ENCODE results near the gene TGFBRAP1.

GRCh38 chr2:105249181-105249580 is 80.4 kb downstream of the TGFBRAP1 start:
- TF ChIP-seq, protein P1, sequence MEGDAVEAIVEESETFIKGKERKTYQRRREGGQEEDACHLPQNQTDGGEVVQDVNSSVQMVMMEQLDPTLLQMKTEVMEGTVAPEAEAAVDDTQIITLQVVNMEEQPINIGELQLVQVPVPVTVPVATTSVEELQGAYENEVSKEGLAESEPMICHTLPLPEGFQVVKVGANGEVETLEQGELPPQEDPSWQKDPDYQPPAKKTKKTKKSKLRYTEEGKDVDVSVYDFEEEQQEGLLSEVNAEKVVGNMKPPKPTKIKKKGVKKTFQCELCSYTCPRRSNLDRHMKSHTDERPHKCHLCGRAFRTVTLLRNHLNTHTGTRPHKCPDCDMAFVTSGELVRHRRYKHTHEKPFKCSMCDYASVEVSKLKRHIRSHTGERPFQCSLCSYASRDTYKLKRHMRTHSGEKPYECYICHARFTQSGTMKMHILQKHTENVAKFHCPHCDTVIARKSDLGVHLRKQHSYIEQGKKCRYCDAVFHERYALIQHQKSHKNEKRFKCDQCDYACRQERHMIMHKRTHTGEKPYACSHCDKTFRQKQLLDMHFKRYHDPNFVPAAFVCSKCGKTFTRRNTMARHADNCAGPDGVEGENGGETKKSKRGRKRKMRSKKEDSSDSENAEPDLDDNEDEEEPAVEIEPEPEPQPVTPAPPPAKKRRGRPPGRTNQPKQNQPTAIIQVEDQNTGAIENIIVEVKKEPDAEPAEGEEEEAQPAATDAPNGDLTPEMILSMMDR (IDR thresholded peaks at IDR 0.05; ENCODE audit: low read length): no peak
- no peak for TF ChIP-seq EZH2 (optimal IDR thresholded peaks at IDR 0.05; ENCODE audit: low read depth, low read length)
- no peak for TF ChIP-seq EZH2phosphoT487 (IDR thresholded peaks at IDR 0.05; ENCODE audit: low read length)
